ENCODE data around the gene GLRA2.

GLRA2 gene

GRCh38 chrX:14529290-14529989, at the start of gene GLRA2:
GLRA2 (plus strand) TSS chrX:14529536; CDS start chrX:14530058, 522 bp downstream.
- DNase-seq (ENCODE audit: low read depth), result no peak

DNA sequence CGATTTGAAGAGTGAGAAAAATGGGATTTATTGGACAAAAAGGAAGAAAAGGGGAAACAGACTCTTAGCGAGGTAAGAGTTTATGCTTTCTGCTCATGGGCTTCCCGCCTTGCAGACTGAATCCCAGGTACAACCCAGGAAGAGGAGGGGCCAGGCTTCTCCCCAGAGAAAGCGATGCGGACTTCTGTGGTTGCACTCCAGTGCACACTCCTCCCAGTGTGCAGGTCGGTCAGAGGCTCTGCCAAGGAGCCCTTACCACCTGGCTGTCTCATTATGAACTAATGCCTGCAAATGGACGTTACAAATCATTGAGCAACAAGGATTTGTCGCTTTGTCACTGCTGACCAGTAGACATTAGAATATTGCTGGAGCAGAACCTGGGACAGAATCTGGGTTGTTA, 39.9 kb upstream of the GLRA2 start:
- DNase-seq (ENCODE audit: low read depth), result no peak

- no peak for DNase-seq (ENCODE audit: low read depth)
Measured at GRCh38 chrX:14491689-14492088, 37.6 kb upstream of the GLRA2 start.

- no peak for DNase-seq (ENCODE audit: low read depth)
Measured at GRCh38 chrX:14496674-14497073, 32.7 kb upstream of the GLRA2 start.

GRCh38 chrX:14497184-14497666, 32.1 kb upstream of the GLRA2 start:
- DNase-seq (ENCODE audit: low read depth), result no peak

DNA sequence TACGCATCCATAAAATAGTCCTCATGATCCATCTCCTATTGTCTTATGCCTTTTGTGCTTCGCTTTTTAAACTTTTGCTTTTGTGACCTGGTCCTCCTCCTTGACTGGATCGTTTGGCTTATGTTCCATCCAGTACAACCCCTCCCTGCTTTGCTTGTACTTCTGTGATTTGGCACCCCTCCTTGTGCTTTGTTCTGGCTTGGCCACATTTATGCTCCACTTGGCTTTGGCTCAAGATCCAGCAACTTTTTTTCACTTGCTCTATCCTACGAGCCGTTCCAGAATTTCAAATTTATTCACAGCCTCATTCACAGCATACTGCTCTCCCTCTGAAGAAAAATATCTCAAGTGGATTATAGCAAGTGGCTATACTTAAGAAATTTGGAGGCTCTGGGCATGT, 28.0 kb upstream of the GLRA2 start:
- DNase-seq (ENCODE audit: low read depth), result no peak

GRCh38 chrX:14504960-14505538, 24.3 kb upstream of the GLRA2 start:
- DNase-seq (ENCODE audit: low read depth), result no peak

DNA sequence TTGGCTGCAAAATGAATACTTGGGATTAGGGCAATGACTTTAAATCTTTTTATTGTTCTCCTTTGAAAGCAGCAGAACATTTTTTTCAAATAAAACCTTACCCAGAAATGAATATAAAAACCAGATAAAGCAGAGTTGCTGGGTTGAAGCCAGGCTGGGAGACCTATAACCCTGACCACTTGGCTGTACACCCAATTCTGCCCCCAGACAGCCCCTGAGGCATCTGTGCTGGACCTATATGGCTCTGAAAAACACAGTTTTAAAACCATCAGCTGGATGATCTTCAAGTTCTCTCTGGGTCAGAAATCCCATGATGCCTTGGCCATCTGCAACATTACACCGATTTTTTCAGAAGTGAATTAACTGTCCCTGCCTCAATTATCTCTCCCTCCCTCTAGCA, 23.7 kb upstream of the GLRA2 start:
- DNase-seq (ENCODE audit: low read depth), result no peak

DNA sequence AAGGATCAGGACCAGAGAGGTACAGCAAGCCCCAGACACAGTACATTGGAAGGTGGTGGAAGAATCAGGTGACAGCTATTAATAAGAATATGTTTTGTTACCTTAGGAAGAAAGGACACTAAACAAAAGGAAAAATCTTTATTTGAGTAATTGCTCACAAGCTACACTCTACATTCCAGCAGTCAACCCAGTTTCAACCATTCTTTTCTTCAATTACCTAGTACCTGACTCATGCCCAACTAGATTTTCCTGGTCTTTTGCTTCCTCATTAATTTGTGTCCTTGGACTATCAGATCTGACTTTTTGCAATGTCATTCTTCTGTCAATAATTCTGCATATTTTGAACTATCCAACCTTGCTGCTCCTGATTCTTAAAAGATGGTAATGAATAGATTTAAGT, 22.5 kb upstream of the GLRA2 start:
- no peak for DNase-seq (ENCODE audit: low read depth)

GRCh38 chrX:14508025-14508690, 21.2 kb upstream of the GLRA2 start:
- DNase-seq (ENCODE audit: low read depth), result no peak

GRCh38 chrX:14509325-14510057, 19.8 kb upstream of the GLRA2 start:
- no peak for DNase-seq (ENCODE audit: low read depth)

DNA sequence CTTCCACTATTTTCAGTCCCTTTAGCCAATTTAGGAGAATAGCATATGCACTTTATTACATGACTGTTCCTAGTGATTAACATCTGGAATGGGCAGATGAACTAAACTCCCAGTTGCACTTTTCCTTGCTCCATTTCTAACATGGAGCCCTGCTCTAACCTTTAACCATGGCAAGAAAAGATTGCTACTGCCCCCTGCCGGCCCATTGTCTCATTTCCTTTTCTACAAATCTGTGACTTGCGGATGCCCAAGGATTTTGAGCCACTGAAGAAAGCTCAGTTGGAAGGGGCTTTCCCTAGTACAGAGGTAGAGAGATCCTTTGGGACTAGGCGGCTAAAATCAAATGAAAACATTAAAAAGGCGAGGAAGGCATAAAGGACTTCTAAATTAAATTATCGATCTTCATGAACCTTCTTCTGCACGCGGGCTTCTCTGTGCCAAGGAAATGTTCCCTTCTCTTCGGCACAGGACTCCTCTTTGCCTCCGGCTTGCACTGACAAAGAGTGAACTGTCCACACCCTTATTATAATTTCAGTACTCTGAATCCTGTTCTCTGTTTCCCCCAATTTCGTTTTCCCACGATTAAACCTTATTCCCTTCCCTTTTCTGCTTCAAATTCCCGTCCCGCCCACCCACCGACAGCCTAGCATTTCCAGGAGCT, 577 bp upstream of the GLRA2 start:
- peak; percentile 12 for DNase-seq (ENCODE audit: low read depth)

DNA sequence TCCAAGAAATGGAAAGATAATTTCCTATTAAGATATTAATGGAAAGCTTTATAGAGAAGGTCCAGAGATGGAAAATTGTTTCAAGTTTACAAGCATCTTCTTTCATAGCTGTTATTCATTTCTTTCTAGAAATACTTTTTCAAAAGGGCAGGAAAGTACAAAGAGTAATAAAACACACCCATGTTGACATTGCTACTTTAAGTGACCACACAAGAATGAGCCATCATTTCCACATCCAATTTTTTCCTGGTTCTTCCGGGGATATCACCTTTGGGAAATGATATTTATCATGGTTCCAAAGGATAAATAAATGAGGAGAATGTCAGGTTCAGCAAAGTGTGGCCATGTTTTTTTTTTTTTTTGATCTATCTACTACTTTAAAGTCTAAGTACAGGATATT, 4.5 kb downstream of the GLRA2 start:
- no peak for DNase-seq (ENCODE audit: low read depth)

GRCh38 chrX:14546190-14546589, 16.9 kb downstream of the GLRA2 start:
- no peak for DNase-seq (ENCODE audit: low read depth)

DNA sequence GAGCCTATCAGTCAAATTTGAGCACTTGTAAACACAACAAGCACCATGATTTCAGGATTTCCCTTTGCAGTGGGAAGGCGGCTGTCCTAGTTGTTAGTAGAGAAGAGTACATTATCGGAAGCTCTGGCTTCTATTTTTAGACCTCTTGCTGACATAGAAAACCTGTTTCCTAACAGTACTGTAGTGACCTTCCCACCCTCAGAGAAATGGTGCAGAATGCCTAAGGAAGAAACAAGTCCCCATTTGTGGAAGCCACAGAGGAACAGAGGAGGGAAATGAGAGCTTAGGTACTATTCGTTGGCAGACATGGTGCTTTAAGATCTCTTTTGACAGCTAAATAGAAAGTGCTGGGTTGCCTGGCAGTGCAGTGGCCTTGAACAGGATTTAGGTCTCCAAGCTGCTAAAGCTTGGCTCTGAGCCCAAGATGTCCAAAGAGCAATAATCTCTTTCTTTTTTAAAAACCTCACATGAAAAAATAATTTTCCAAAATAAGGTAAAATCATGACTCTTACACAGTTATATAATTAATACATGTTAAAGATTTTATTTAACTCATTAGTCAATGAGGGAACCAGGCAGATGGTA, 24.9 kb downstream of the GLRA2 start:
- no peak for DNase-seq (ENCODE audit: low read depth)

- DNase-seq (ENCODE audit: low read depth), result no peak
Measured at GRCh38 chrX:14564058-14564457, 34.7 kb downstream of the GLRA2 start.

- DNase-seq (ENCODE audit: low read depth), result no peak
Measured at GRCh38 chrX:14573161-14573560, 43.8 kb downstream of the GLRA2 start.

DNA sequence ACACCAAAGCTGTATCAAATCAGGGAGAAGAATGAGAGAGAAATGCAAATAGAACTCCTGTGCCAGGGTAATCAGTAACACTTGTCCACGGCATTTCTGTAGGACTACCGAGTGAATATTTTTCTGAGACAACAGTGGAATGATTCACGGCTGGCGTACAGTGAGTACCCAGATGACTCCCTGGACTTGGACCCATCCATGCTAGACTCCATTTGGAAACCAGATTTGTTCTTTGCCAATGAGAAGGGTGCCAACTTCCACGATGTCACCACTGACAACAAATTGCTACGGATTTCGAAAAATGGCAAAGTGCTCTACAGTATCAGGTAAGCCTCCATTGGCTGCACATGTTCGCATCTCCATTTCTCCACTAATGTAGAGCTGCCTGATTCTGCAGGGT, 51.7 kb downstream of the GLRA2 start:
- DNase-seq (ENCODE audit: low read depth), result no peak

GRCh38 chrX:14584548-14584947, 55.2 kb downstream of the GLRA2 start:
- no peak for DNase-seq (ENCODE audit: low read depth)

DNA sequence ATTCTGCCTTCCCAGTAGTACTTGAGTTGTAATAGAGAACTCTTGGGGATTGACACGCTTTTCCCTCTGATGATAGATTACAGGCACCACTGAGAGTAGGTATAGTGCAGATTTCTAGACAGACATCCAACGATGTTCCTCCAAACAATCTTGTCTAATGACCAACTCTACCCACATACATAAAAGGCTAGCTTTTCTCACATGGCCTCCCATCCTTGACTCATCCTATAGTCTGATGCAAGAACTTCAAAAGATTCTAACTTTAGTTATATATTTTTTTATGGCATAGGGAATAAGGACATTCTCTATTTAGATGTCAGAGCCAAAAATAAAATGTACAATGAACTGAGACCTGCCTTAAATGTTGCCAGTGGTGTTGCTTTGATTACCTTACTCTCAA, 60.9 kb downstream of the GLRA2 start:
- no peak for DNase-seq (ENCODE audit: low read depth)

- DNase-seq (ENCODE audit: low read depth), result no peak
Measured at GRCh38 chrX:14590693-14591424, 61.5 kb downstream of the GLRA2 start.
